K562 (cell line): ENCODE results near the gene ABCA4. TPM values are rescaled to one million over a fixed set of nuclear protein-coding genes. Genes with fewer than 3 reads are reported as not detected.
A peak's percentile ranks its signal among the peaks of the same experiment; 100 is the strongest.

Source experiments
- ARNT ChIP-seq, 2 experiments: fragments of 450-650 bp; IDR thresholded peaks; 2 replicates each; pipeline ENCODE4 v1.6.1; 2016; ENCODE audit warnings: mild to moderate bottlenecking in 1 of 2
- ASH1L ChIP-seq: fragments of 450-650 bp; IDR thresholded peaks from 2 replicates; pipeline ENCODE4 v1.6.1; 2018; ENCODE audit warnings: borderline replicate concordance, mild to moderate bottlenecking, low read depth; ENCODE audit not compliant: partially characterized antibody
- CHCHD3 ChIP-seq: fragments of 250-450 bp; sonication (Bioruptor Pico); IDR thresholded peaks from 2 replicates; pipeline ENCODE4 v2.1.2; 2022; ENCODE audit warnings: mild to moderate bottlenecking
- DEAF1 ChIP-seq: fragments of 450-650 bp; formaldehyde crosslinking; IDR thresholded peaks from 2 replicates; pipeline ENCODE4 v1.4.0; 2020; ENCODE audit warnings: mild to moderate bottlenecking, moderate library complexity
- FOXJ2 ChIP-seq: fragments of 200-800 bp; sonication (Bioruptor generic); IDR thresholded peaks from 2 replicates; pipeline ENCODE4 v1.6.1; 2016; ENCODE audit warnings: missing genetic modification characterization, missing compliant biosample characterization
- FOXM1 ChIP-seq, 2 experiments: fragments of 450-650 bp in 1 of 2; sonication (generic) in 1 of 2; formaldehyde crosslinking in 1 of 2; IDR thresholded peaks; 2 replicates each; pipeline versions ENCODE4 v1.6.1 to v1.9.0; 2017 to 2022; ENCODE audit warnings: low read depth in 2 of 2, mild to moderate bottlenecking in 2 of 2, missing genetic modification reagents in 1 of 2, moderate library complexity in 1 of 2
- GATA2 ChIP-seq: sonication (generic); formaldehyde crosslinking; IDR thresholded peaks from 2 replicates; pipeline ENCODE4 v1.4.0; 2020; ENCODE audit warnings: mild to moderate bottlenecking, missing genetic modification reagents
- GTF2B ChIP-seq: IDR thresholded peaks from 2 replicates; pipeline ENCODE4 v1.6.1; 2011; ENCODE audit not compliant: insufficient read length; ENCODE audit errors: extremely low read depth
- HDAC3 ChIP-seq: fragments of 450-650 bp; IDR thresholded peaks from 2 replicates; pipeline ENCODE4 v1.6.1; 2018; ENCODE audit warnings: borderline replicate concordance, mild to moderate bottlenecking, moderate library complexity; ENCODE audit not compliant: partially characterized antibody
- HDGF ChIP-seq: fragments of 450-650 bp; IDR thresholded peaks from 2 replicates; pipeline ENCODE4 v1.6.1; 2016
- NCOA4 ChIP-seq: fragments of 450-650 bp; IDR thresholded peaks from 2 replicates; pipeline ENCODE4 v1.6.1; 2018; ENCODE audit warnings: mild to moderate bottlenecking; ENCODE audit not compliant: partially characterized antibody
- SFPQ ChIP-seq: fragments of 200-400 bp; formaldehyde crosslinking; IDR thresholded peaks from 2 replicates; pipeline ENCODE4 v1.6.1; 2017; ENCODE audit warnings: mild to moderate bottlenecking, low read depth, low read length, moderate library complexity
- SMARCA4 ChIP-seq: fragments of 450-650 bp; IDR thresholded peaks from 2 replicates; pipeline ENCODE4 v1.6.1; 2016
- SRSF1 ChIP-seq: fragments of 200-400 bp; formaldehyde crosslinking; IDR thresholded peaks from 2 replicates; pipeline ENCODE4 v1.6.1; 2017; ENCODE audit warnings: mild to moderate bottlenecking, low read depth, low read length, moderate library complexity
- SRSF7 ChIP-seq: fragments of 200-400 bp; formaldehyde crosslinking; optimal IDR thresholded peaks from 2 replicates; pipeline ENCODE3; 2017; ENCODE audit warnings: mild to moderate bottlenecking, low read depth, low read length
- STAT5A ChIP-seq: IDR thresholded peaks from 2 replicates; pipeline ENCODE4 v1.6.1; 2012; ENCODE audit warnings: low read length, inconsistent platforms, borderline replicate concordance
- STAT6 ChIP-seq: sonication (generic); formaldehyde crosslinking; IDR thresholded peaks from 2 replicates; pipeline ENCODE4 v1.8.1; 2023; ENCODE audit warnings: mild to moderate bottlenecking, missing genetic modification reagents
- TSC22D4 ChIP-seq: fragments of 450-650 bp; IDR thresholded peaks from 2 replicates; pipeline ENCODE4 v1.6.1; 2016; ENCODE audit warnings: missing genetic modification characterization, missing biosample characterization, control low read depth
- YBX1 ChIP-seq: fragments of 450-650 bp; IDR thresholded peaks from 2 replicates; pipeline ENCODE4 v1.7.1; 2016; ENCODE audit warnings: mild to moderate bottlenecking
- ZNF23 ChIP-seq: fragments of 250-450 bp; sonication (Bioruptor Pico); IDR thresholded peaks from 2 replicates; pipeline ENCODE4 v1.4.0; 2020; ENCODE audit warnings: mild to moderate bottlenecking
- ZNF263 ChIP-seq: sonication (generic); formaldehyde crosslinking; IDR thresholded peaks from 2 replicates; pipeline ENCODE4 v1.8.0; 2022; ENCODE audit warnings: mild to moderate bottlenecking, missing genetic modification reagents, borderline replicate concordance
- ZZZ3 ChIP-seq: fragments of 450-650 bp; IDR thresholded peaks from 2 replicates; pipeline ENCODE4 v1.6.1; 2016; ENCODE audit warnings: antibody characterized with exemption, mild to moderate bottlenecking, moderate library complexity
- polyA plus RNA-seq, 8 experiments: library from polyadenylated mRNA; depleted of rRNA in 4 of 8; stranded (reverse) in 5 of 8; unstranded in 3 of 8; fragments of >200 nt; fragmentation: Nextera tagmentation in 2 of 8; fragmentation: Illumina TruSeq in 1 of 8; extraction: Ambion mirVana in 2 of 8; extraction: Trizol in 1 of 8; gene quantifications; 2 replicates each; pipeline versions ENCODE4 v1.2.1 to v1.2.3, GENCODE V29; 2011 to 2014; ENCODE audit warnings: inconsistent platforms in 1 of 8, missing spikeins in 1 of 8
- total RNA-seq, 7 experiments: library from RNA; depleted of rRNA in 6 of 7; stranded (reverse); fragments of >200 nt in 6 of 7; fragmentation: Illumina TruSeq in 2 of 7; extraction: Trizol in 2 of 7; gene quantifications; 2 replicates each; pipeline versions ENCODE4 v1.2.1 to v1.2.3, GENCODE V29; 2011 to 2021; ENCODE audit warnings: low replicate concordance in 1 of 7

Gene ABCA4
- total and polyA plus RNA-seq, 9 of the 15 experiments (the other 6 are each of a cell fraction or from before 2014, with no cell fraction given) = 0.01 to 0.04 TPM; not detected in 7

GRCh38 chr1:94014635-94015488 lies 106.1 kb downstream of the ABCA4 start (continued):
- TF ChIP-seq ASH1L (no peak), SRSF7 (no peak), ZNF23 (CRISPR knock-in tag) (no peak), FOXM1 (IDR thresholded peaks at IDR 0.05; ENCODE audit: low read depth) (no peak), FOXM1 (CRISPR knock-in tag; IDR thresholded peaks at IDR 0.05; ENCODE audit: low read depth) (no peak), ARNT (IDR thresholded peaks at IDR 0.05) (0 out of 4 replicates have a peak, but pooled peaks of 1 of the 2 experiments have one; percentile 25), STAT6 (CRISPR knock-in tag) (no peak), STAT5A (no peak), CHCHD3 (no peak), DEAF1 (CRISPR knock-in tag) (0 out of 2 replicates have a peak, but pooled peaks have one; percentile 3), ZZZ3 (no peak), GATA2 (CRISPR knock-in tag) (no peak), ZNF263 (CRISPR knock-in tag) (no peak), HDAC3 (no peak), SFPQ (no peak), HDGF (no peak), FOXJ2 (no peak), SMARCA4 (no peak; the same call in 1 of the 2 replicates), GTF2B (no peak), NCOA4 (no peak), SRSF1 (no peak), TSC22D4 (tag) (no peak), YBX1 (no peak)
